A673 (cell line): ENCODE data around the gene DNAJB4.

Source experiments
- EZH2 ChIP-seq: fragments of 200-600 bp; sonication (generic); IDR thresholded peaks from 2 replicates; pipeline ENCODE4 v1.6.1; 2017; ENCODE audit warnings: borderline replicate concordance, low read depth, mild to moderate bottlenecking, mixed read lengths, antibody characterized with exemption, low read length; ENCODE audit not compliant: poor library complexity, severe bottlenecking
- TF ChIP-seq, protein P1 (sequence below): fragments of 300-800, 200-600 bp; sonication (generic); conservative IDR thresholded peaks from 2 replicates; pipeline ENCODE4 v1.5.1; 2017; ENCODE audit warnings: low read depth, mild to moderate bottlenecking, antibody characterized with exemption, low read length, moderate library complexity, mixed read lengths

DNA sequence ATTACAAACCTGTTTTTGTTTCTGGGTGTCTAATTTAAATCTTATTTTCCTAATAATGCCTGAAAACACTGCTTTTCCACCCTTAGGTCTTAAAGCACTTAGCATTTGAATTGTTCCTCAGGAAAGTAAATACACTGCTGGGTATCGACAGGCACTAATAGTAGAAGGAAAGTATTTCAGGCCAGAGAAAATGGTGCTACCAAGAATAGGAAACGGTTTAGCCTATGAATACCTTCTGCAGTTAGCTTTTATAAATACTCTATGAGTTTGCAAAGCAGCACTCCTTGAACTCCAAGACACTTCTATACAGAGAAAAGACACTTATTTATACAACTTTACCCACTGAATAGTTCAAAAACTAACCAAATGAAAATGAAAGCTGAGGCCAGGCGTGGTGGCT is 32.7 kb upstream of the DNAJB4 start:
- TF ChIP-seq, protein P1, sequence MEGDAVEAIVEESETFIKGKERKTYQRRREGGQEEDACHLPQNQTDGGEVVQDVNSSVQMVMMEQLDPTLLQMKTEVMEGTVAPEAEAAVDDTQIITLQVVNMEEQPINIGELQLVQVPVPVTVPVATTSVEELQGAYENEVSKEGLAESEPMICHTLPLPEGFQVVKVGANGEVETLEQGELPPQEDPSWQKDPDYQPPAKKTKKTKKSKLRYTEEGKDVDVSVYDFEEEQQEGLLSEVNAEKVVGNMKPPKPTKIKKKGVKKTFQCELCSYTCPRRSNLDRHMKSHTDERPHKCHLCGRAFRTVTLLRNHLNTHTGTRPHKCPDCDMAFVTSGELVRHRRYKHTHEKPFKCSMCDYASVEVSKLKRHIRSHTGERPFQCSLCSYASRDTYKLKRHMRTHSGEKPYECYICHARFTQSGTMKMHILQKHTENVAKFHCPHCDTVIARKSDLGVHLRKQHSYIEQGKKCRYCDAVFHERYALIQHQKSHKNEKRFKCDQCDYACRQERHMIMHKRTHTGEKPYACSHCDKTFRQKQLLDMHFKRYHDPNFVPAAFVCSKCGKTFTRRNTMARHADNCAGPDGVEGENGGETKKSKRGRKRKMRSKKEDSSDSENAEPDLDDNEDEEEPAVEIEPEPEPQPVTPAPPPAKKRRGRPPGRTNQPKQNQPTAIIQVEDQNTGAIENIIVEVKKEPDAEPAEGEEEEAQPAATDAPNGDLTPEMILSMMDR = no peak
- no peak for TF ChIP-seq EZH2
